Measurements from ENCODE around the gene PLA2G4A.

Gene PLA2G4A

GRCh38 chr1:186828611-186829454 lies at the start of gene PLA2G4A:
Gene PLA2G4A, plus strand, starts transcription at chr1:186828949. Its CDS starts 25,406 bp downstream, at chr1:186854355.
- ATAC-seq: no peak
- Mint-ChIP-seq H3K4me3 (peak within 1 kb of the TSS; percentile 72), H3K4me1 (peaks cover 16% of the 10 kb centered on the region), H3K27me3 (peaks cover 9% of the 10 kb centered on the region), H3K27ac (no peak within 1 kb of the TSS), H3K9me3 (no peaks in the 10 kb centered on the region), H3K36me3 (no peaks in the 10 kb centered on the region)

- Mint-ChIP-seq H3K4me1 (no peaks in the 10 kb centered on the region), H3K9me3 (no peaks in the 10 kb centered on the region), H3K27ac (no peak overlapping the region), H3K27me3 (no peaks in the 10 kb centered on the region), H3K4me3 (no peak overlapping the region), H3K36me3 (no peaks in the 10 kb centered on the region)
- ATAC-seq: no peak
Measured at GRCh38 chr1:186780076-186780475, 48.7 kb upstream of the PLA2G4A start.

GRCh38 chr1:186781730-186782129 lies 47.0 kb upstream of the PLA2G4A start:
- H3K36me3 Mint-ChIP-seq: no peaks in the 10 kb centered on the region
- H3K27ac Mint-ChIP-seq: no peak overlapping the region
- H3K9me3 Mint-ChIP-seq: no peaks in the 10 kb centered on the region
- H3K4me1 Mint-ChIP-seq: no peaks in the 10 kb centered on the region
- H3K4me3 Mint-ChIP-seq: no peak overlapping the region
- H3K27me3 Mint-ChIP-seq: no peaks in the 10 kb centered on the region
- ATAC-seq: no peak

GRCh38 chr1:186782791-186783190 lies 46.0 kb upstream of the PLA2G4A start:
- no peak overlapping the region for H3K4me3 Mint-ChIP-seq
- no peak for ATAC-seq

GRCh38 chr1:186783193-186783592 lies 45.6 kb upstream of the PLA2G4A start:
- no peaks in the 10 kb centered on the region for H3K4me1 Mint-ChIP-seq
- no peaks in the 10 kb centered on the region for H3K9me3 Mint-ChIP-seq
- H3K36me3 Mint-ChIP-seq: no peaks in the 10 kb centered on the region
- H3K4me3 Mint-ChIP-seq: no peak overlapping the region
- H3K27ac Mint-ChIP-seq: no peak overlapping the region
- ATAC-seq: no peak
- H3K27me3 Mint-ChIP-seq: no peaks in the 10 kb centered on the region

More at GRCh38 chr1:186782791-186783190, 46.0 kb upstream of the PLA2G4A start:
- Mint-ChIP-seq H3K4me1 (no peaks in the 10 kb centered on the region), H3K27ac (no peak overlapping the region), H3K36me3 (no peaks in the 10 kb centered on the region), H3K9me3 (no peaks in the 10 kb centered on the region), H3K27me3 (no peaks in the 10 kb centered on the region)

GRCh38 chr1:186785503-186785902 lies 43.2 kb upstream of the PLA2G4A start:
- Mint-ChIP-seq H3K9me3 (peaks cover 4% of the 10 kb centered on the region), H3K27me3 (no peaks in the 10 kb centered on the region), H3K4me1 (no peaks in the 10 kb centered on the region), H3K27ac (no peak overlapping the region), H3K4me3 (no peak overlapping the region), H3K36me3 (no peaks in the 10 kb centered on the region)
- ATAC-seq: no peak

- Mint-ChIP-seq H3K27ac (no peak overlapping the region), H3K4me3 (no peak overlapping the region), H3K27me3 (no peaks in the 10 kb centered on the region), H3K4me1 (no peaks in the 10 kb centered on the region), H3K9me3 (peaks cover 4% of the 10 kb centered on the region), H3K36me3 (no peaks in the 10 kb centered on the region)
- no peak for ATAC-seq
Measured at GRCh38 chr1:186790101-186790500, 38.6 kb upstream of the PLA2G4A start.

GRCh38 chr1:186792870-186793581 lies 35.7 kb upstream of the PLA2G4A start:
- Mint-ChIP-seq H3K36me3 (no peaks in the 10 kb centered on the region), H3K4me3 (no peak overlapping the region), H3K27me3 (no peaks in the 10 kb centered on the region), H3K9me3 (peaks cover 4% of the 10 kb centered on the region), H3K27ac (no peak overlapping the region), H3K4me1 (no peaks in the 10 kb centered on the region)
- no peak for ATAC-seq

GRCh38 chr1:186793582-186793927 lies 35.2 kb upstream of the PLA2G4A start:
- no peaks in the 10 kb centered on the region for H3K36me3 Mint-ChIP-seq
- no peak for ATAC-seq
- H3K27me3 Mint-ChIP-seq: no peaks in the 10 kb centered on the region
- no peak overlapping the region for H3K4me3 Mint-ChIP-seq
- peaks cover 4% of the 10 kb centered on the region for H3K9me3 Mint-ChIP-seq
- no peak overlapping the region for H3K27ac Mint-ChIP-seq
- no peaks in the 10 kb centered on the region for H3K4me1 Mint-ChIP-seq

GRCh38 chr1:186798960-186799688 lies 29.6 kb upstream of the PLA2G4A start:
- no peaks in the 10 kb centered on the region for H3K9me3 Mint-ChIP-seq
- H3K27ac Mint-ChIP-seq: no peak overlapping the region
- H3K4me1 Mint-ChIP-seq: no peaks in the 10 kb centered on the region
- ATAC-seq: no peak
- no peaks in the 10 kb centered on the region for H3K27me3 Mint-ChIP-seq
- no peaks in the 10 kb centered on the region for H3K36me3 Mint-ChIP-seq
- no peak overlapping the region for H3K4me3 Mint-ChIP-seq

- Mint-ChIP-seq H3K9me3 (no peaks in the 10 kb centered on the region), H3K36me3 (no peaks in the 10 kb centered on the region), H3K4me1 (no peaks in the 10 kb centered on the region), H3K4me3 (no peak overlapping the region), H3K27ac (no peak overlapping the region), H3K27me3 (no peaks in the 10 kb centered on the region)
- ATAC-seq: no peak
Measured at GRCh38 chr1:186799689-186800054, 29.1 kb upstream of the PLA2G4A start.

- no peak overlapping the region for H3K27ac Mint-ChIP-seq
- H3K4me1 Mint-ChIP-seq: no peaks in the 10 kb centered on the region
- no peaks in the 10 kb centered on the region for H3K27me3 Mint-ChIP-seq
- no peaks in the 10 kb centered on the region for H3K36me3 Mint-ChIP-seq
- H3K4me3 Mint-ChIP-seq: no peak overlapping the region
- no peak for ATAC-seq
- no peaks in the 10 kb centered on the region for H3K9me3 Mint-ChIP-seq
Measured at GRCh38 chr1:186802388-186802787, 26.4 kb upstream of the PLA2G4A start.

GRCh38 chr1:186804679-186805078 lies 24.1 kb upstream of the PLA2G4A start:
- H3K27me3 Mint-ChIP-seq: no peaks in the 10 kb centered on the region
- no peak for ATAC-seq
- no peak overlapping the region for H3K4me3 Mint-ChIP-seq
- H3K36me3 Mint-ChIP-seq: no peaks in the 10 kb centered on the region
- H3K27ac Mint-ChIP-seq: no peak overlapping the region
- no peaks in the 10 kb centered on the region for H3K4me1 Mint-ChIP-seq
- no peaks in the 10 kb centered on the region for H3K9me3 Mint-ChIP-seq

- no peak overlapping the region for H3K27ac Mint-ChIP-seq
- no peaks in the 10 kb centered on the region for H3K36me3 Mint-ChIP-seq
- H3K27me3 Mint-ChIP-seq: no peaks in the 10 kb centered on the region
- H3K4me1 Mint-ChIP-seq: no peaks in the 10 kb centered on the region
- ATAC-seq: no peak
- H3K9me3 Mint-ChIP-seq: no peaks in the 10 kb centered on the region
- no peak overlapping the region for H3K4me3 Mint-ChIP-seq
Measured at GRCh38 chr1:186806477-186806876, 22.3 kb upstream of the PLA2G4A start.

- no peaks in the 10 kb centered on the region for H3K36me3 Mint-ChIP-seq
- H3K9me3 Mint-ChIP-seq: no peaks in the 10 kb centered on the region
- H3K27ac Mint-ChIP-seq: no peak overlapping the region
- no peaks in the 10 kb centered on the region for H3K27me3 Mint-ChIP-seq
- ATAC-seq: no peak
- no peaks in the 10 kb centered on the region for H3K4me1 Mint-ChIP-seq
- H3K4me3 Mint-ChIP-seq: no peak overlapping the region
Measured at GRCh38 chr1:186807163-186807562, 21.6 kb upstream of the PLA2G4A start.

All from stimulated activated memory B cell treated with anti-CD40 and anti-IgM and Interleukin-4, amounts not matched to agents 10 μg/mL and 1 μg/mL and 100 μg/mL, for 72 hours (primary cell).